ENCODE measurements around the gene MBL2.

- TF ChIP-seq CTCF (conservative IDR thresholded peaks at IDR 0.05; ENCODE audit: low read depth, low read length), result no peak
- TF ChIP-seq EZH2phosphoT487 (IDR thresholded peaks at IDR 0.05; ENCODE audit: borderline replicate concordance, low read length), result no peak
- no peak for TF ChIP-seq EZH2 (IDR thresholded peaks at IDR 0.05; ENCODE audit: low read length, unreplicated experiment)
These were observed 13.4 kb downstream of the MBL2 start for GRCh38 chr10:52759154-52759553.

All from PC-3 (cell line).